Erythroblast (primary cell): ENCODE data around the gene SPON1.

Experiments used
- GATA1 ChIP-seq: IDR thresholded peaks from 2 replicates; pipeline ENCODE4 v1.6.1; 2011; ENCODE audit warnings: low read depth, mild to moderate bottlenecking, control low read depth, low read length, moderate library complexity
- POLR2A ChIP-seq: IDR thresholded peaks from 2 replicates; pipeline ENCODE4 v1.6.1; 2011; ENCODE audit warnings: mild to moderate bottlenecking, low read length

DNA sequence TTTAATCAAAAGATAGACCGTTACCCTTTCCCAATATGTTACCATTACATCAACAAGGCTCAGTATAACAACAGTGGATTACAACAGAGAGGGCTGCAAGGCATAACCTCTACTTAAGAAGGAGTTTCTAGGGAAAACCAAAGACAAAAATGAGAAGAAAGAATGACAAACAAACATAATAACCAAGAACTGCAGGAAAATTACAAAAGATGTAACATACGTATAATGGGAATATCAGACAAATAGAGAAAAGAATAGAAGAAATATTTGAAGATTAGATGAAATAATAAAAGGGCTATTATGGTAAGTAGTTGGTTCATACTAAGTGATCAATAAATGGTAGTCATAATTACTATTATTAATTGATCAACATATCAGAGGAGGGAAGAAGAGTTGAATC, 39.1 kb downstream of the SPON1 start:
- TF ChIP-seq POLR2A, result no peak
- TF ChIP-seq GATA1, result no peak
